GM18499 (cell line): ENCODE results near the gene SALL2.
"Not testable (repeated sequence)": the region's sequence is repeated elsewhere in the genome, so short reads cannot be mapped to it uniquely, and the experiment has no call there.

ENCODE experiments used
- ATAC-seq: cut with Tn5 transposase; IDR thresholded peaks from one replicate; pipeline ENCODE4 v1.9.1; 2021; ENCODE audit warnings: moderate number of reproducible peaks; ENCODE audit not compliant: insufficient read depth, unreplicated experiment

The SALL2 gene

DNA sequence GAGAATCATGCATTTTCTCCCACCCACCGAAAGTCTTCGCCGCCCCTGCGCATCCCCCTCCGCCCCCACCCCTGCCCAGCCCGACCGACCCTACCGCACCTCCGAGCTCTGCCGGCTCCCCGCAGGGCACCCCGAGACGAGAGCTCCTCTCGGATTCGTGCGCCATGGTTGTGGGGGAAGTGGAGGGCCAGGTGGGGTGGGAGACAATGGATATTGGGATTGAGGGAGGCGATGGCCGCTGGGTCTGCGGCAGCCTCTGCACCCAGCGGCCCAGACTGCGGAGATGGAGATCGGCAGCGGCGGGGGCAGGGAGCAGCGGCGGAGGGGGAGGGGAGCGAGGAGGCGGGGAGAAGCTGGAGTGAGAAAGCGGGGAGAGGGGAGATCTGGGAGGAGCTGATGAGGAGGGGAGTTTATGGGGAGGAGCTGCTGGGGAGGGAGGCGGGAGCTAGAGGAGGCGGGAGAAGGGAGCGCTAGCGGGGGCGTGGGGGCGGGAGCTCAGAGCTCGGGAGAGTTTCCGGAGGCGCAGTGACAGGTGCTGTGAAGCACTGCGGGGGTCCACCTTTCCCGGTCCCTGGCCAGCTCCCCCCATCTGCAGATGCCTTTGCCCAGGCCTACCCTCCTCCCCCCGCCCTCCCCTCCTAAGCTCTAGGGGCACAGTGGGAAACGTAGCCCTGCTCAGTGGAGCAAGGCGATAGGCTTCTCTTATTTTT is at the start of gene SALL2:
SALL2 (minus strand) TSS at position 385 of the 710 bp plus-strand sequence; CDS start at position 166, 219 bp downstream.
- no peak for ATAC-seq

DNA sequence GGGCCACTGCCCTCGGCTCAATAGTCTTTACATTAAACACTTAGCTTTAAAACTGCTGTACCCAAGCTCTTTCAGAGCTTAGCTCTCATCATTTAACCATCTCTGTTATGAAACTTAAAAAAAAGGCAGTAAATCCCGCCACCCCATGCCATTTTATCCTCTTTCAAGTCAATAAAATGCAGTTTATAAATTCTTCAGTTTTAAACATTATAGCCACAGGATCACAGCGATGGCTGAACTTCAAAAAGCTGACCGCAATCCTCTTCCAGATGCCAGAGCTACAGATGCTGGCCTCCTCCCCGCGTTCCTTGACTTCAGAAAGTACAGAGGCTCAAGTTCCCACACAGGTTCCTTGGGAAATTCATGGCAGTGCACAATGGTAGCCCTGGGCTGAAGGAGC is 49.5 kb upstream of the SALL2 start:
- ATAC-seq, result no peak

DNA sequence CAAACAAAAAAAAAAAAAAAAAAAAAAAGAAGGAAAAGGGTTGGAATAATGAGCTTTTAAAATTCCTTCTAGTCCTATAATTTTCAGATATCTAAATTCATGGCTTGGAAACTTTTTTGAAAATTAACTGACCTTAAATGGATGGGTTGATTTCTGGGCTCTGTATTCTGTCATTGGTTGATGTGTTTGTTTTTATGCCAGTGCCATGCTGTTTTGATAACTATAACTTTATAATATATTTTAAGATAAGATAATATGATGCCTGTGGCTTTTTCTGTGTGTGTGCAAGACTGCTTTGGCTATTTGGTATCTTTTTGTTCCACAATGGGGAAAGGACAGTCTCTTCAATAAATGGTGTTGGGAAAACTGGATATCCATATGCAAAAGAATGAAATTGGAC is 46.5 kb upstream of the SALL2 start:
- ATAC-seq, result no peak

DNA sequence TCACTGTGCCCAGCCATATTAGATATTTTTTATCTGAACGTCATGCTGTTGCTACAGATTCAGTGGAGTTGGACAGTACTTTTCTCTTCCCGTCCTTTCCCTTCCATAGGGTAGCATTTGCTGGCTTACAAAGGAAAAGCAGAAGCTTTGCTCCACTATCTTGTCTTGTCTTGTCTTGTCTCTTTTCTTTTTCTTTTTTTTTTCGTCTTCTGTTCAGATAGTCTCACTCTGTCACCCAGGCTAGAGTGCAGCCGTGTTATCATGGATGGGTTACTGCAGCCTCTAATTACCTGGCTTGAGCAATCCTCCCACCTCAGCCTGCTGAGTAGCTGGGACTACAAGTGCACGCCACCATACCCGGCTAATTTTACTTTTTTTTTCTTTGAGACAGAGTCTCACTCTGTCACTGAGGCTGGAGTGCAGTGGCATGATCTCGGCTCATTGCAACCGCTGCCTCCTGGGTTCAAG is 32.6 kb upstream of the SALL2 start:
- ATAC-seq, result no peak

DNA sequence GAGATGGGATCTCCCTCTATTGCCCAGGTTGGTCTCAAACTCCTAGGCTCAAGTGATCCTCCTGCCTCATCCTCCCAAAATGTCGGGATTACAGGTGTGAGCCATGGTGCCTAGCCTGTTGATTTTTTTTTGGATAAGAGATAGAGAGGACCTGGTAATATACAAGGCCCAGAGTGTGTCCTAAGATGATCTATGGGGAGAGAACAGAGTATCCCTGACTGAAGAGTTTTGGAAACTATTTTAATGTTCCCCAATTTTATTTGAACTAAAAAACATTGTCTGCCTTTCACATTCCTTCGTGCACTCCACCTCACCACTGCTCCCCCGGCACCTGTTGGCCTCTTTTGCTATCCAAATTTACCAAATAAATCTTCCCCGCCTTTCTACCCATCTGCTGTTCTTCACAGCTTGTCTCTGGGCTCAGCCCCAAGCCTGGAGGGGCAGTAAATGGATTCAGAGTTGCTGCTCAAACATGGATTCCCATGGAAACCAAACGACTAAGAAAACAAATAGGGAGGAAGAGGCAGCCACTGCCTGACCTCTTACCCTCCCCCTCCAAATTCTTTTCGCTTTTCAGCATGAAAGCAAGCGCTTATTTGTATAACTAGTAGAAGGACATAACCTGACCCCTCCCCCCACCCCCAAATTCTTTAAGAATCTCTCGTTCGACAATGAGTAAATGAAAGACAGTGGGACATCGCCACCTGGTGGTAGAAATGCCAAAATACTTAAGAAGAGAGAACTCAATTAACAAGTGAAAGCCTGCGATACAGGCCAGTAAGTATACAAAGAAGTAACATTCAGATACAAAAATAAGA is 31.1 kb upstream of the SALL2 start:
- ATAC-seq, result no peak

DNA sequence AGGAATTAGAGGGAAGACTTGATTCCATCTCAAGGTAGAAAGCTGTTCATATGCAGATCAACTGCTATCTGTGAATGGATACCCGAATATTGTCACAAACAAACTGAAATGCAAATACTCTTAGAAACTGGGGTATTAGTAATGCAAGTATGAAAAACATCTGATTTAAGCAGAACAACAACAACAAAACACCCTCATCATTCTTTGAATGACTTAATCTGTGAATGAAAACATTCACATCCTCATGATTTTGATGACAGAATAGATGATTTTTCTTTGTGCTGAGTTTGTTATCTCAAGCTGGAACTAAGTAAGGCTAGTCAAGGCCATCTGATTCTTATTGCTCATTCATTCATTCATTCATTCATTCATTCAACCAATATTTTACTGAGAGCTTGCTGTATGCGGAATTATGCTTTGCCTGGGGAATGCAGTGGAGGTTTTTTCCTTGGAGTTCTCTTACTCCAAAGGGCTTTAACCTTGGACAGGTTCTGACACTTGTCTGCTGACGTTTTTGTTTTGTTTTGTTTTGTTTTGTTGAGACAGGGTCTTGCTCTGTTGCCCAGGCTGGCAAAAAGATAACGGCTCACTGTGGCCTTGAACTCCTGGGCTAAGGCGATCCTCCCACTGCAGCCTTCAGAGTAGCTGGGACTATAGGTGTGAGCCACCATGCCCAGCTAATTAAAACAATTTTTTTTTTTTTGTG is 30.4 kb upstream of the SALL2 start:
- ATAC-seq, result no peak

DNA sequence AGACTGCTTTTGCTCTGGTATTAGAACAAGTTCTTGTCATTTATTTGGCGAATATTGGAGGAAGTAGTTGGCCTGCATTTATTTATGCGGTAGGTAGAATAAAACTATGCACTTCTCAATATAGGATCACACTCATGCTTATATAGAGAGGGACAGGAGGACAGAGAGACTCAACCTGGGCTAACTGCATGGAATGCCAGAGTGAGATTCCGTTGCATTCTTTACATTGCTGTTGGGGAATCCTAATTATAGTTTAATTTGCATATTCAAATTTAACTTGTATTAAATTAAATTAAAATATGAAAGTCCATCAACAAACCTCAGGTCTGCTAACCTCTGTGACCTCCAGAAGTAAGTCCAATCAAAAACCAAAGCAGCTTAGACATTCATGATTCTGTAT is 27.1 kb upstream of the SALL2 start:
- ATAC-seq, result no peak

DNA sequence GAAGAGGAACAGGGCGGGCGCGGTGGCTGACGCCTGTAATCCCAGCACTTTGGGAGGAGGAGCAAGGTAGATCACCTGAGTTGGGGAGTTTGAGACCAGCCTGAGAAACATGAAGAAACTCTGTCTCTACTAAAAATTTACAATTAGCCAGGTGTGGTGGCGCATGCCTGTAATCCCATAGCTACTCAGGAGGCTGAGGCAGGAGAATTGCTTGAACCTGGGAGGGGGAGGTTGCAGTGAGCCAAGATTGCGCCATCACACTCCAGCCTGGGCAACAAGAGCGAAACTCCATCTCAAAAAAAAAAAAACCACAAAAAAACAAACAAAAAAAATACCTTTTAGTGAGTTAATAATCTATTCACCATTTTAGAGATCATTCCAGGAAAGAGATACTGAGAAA is 18.4 kb upstream of the SALL2 start:
- not testable (repeated sequence) for ATAC-seq

DNA sequence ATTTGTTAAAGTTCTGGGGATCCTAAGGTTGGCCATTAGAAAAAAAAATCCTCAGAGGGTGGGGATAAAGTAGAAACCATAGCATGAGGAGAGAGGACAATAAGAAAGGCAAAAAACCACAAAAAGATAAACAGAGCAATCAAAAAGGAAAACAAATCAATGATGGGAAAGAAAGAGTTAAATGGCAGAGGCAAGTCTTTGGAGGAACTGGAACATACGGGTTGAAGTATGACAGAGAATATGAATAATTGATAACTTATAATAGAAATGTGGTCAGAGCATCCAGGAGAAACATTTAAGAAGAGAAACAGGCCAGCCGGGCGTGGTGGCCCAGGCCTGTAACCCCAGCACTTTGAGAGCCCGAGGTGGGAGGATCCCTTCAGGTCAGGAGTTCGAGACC is 17.8 kb upstream of the SALL2 start:
- no peak for ATAC-seq

DNA sequence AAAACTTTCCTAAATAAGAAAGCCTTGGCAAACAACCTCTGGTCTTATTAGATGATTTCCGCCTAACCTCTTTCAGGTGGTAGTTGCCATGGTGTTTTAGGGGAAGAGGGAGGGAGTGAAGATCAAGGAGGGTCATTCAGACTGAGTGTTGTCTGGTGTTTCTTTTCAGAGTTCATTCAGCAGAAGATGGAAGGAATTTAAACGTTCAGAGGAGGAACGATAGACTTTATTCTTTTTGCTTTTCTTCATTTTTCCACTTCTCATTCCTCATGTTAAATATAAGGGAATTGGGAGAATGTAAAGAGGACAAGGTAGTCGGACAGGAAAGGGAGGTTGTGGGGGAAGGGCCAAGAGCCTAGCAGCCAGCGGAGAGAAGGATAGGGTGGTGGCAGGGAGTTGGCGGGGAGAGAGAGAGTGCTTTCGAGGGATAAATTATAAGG is 17.4 kb upstream of the SALL2 start:
- ATAC-seq, result no peak

DNA sequence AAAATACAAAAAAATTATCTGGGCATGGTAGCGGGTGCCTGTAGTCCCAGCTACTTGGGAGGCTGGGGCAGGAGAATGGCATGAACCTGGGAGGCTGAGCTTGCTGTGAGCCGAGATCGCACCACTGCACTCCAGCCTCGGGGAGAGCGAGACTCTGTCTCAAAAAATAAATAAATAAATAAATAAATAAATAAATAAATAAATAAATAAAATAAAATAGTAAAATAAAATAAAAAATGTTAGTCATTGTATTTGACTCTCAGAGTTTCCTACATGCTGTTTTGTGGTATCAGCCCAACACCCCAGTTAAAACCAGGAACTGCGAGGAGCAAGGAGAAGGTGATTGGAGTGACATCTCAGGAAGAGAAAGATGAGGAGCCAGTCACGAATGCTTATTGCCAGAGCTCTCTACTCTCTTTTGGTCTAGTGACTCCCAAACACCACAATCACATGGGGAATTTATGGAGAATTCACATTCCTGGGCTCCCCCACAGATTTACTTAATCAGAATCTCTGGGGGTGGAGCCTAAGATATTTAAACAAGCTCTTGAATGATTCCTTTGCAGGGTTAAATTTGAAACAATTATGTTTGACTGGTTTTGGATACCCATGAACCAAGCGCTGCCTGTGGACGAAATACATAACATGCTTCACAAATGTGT is 15.4 kb upstream of the SALL2 start:
- ATAC-seq, result no peak

DNA sequence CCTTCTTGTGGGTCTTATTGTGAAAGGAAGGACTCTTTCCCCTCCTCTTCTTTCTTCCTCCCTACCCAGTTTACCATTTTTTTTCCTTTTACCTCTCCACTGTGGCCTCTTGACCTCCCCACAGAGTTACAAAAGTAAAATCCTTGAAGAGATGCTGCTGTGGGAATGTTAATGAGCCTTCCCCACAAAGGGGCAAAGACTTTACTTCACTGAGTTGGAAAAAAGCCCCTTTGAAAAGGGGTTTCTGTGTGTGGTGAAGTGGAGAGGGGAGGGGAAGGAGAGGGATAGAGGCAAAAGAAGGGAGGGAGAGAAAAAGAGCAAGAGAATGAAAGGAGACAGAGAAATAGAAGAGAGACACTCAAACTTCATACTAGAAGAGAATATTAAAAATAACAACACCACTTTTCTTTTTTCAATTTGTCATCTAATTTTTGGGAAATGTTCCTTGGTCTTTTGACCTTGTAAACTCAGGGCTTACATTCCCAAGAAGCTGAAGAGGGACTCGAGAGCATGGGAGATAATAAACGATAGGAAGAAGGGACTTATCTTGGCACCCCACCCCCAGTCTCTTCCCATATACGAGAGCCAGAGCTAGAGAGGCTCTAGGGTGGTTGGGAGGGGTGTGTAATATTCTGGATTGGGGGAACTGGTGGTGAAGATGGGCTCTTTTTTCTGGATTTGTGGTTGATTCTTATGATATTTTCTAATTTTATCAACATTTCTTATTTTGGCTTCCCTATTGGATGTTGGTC is 13.2 kb upstream of the SALL2 start:
- ATAC-seq, result no peak

DNA sequence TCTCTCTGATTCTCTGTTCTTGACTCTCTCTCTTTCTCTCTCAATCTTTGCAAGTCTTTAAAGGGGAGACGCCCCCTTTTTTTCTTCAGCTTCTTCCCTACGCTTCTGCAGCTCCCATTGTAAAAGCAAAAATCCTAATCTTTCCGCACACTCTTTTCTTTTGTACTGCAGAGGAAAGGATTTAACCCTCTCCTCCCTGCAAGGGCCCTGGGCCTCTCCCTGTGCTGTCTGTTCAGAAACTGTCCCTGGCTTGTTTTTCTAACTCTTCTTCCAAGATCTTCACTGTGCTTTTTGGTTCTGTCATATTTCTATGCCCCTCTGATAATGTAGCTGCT is 10.9 kb upstream of the SALL2 start:
- ATAC-seq, result no peak

DNA sequence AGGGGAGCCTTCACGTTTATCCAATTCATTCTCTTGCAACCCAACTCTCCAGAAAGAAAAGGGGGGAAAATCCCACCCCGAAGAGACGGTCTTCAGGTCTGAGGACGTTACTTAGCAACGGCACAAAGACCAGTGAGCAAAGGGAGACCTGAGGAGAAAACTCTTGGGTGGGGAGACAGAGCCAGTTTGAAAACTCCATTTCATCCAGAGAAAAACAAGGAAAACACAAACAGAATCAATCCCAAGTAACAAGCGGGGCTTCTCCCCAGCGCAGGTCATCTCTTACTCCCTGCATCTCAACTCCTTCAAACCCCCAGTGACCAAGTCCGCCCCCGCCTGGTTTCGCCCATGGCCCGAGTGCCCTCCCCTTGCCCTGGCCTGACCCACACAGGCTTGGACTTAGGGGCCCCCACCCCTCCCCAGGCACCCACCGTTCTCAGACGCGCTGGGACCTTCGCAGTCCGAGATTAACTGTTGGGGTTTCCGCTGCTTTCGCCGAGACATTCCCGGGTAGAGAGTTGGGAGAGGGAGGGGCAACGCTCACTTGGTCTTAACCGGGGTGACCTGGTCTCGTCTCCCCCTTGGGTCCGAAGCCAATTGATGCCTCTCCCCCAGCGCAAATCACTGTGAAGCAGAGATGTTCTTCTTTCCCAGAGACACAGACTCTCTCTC is 10.4 kb upstream of the SALL2 start:
- ATAC-seq, result no peak

DNA sequence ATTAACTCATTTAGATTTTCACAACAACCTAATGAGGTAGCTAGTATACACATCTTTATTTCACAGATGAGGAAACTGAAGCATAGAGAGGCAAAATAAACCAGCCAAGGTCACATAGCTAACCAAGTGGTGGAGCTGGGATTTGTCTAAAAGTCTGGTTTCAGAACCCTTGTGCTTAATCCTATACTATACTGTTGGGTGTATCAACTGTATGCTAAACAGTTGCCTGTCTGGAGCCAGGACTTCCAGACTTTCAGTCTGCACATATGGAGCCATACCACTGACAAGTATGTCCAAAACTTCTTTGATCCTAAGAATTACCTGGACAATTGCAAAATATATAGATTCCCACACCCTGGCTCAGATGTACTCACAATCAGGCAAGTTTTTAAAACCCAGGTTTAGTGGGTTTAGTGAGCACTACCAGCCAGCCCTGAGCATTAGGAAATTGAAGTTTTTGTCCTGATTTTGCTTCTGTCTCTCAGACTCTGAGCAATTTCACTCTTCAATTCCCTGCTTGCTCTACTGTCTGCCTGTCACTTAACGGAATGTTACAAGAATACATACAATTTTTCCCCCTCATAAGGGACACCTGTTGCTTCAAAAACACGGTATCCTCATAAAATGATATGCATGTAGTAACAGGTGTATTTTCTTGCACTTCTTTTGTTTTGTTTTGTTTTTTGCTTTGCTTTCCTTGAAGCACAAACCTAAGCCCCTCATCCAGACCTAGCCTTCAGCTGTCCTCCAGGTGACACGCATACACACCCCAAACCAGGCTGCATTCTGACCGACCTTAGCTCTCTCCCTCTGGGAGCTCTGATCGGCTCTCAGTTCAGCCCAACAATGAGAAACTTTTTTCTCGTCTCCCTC is 9.6 kb upstream of the SALL2 start:
- ATAC-seq, result no peak

DNA sequence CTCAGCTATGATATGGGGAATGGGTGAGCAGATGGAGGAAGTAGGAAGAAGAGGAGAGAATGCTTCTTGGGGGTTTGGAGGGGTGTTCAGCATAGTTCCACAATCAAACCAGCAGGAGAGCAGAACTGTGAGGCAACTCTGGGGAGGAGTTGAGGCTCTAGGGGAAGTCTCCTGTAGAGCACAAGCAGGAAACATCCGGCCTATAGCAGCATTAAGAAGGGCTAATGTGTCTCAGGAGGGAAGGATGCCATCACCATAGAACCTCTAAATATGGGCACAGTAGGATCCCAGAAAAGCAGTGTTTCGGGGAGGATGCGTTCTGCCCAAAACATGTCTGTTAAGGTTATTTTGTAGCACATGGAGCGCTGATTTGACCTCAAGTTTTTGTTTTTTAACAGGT is 8.4 kb upstream of the SALL2 start:
- no peak for ATAC-seq

DNA sequence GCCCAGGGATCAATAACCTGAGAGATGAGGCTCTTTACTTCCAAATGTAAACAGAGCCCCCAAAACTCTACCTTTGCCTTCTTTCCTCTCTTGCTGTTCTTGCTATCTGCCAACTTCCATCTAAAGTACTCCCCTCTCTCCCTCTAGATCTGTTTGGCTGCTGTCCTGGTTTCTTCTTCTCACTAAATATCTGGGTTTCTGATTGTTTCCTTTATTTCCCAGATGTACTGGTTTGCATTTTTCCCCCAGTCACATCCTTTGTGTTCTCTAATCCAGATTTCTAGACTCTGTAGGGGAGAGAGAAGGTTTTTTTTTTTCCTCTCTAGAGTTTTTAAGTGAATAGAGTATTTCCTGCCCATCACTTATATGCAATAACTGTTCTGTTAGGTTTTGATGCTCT is 7.1 kb upstream of the SALL2 start:
- no peak for ATAC-seq

DNA sequence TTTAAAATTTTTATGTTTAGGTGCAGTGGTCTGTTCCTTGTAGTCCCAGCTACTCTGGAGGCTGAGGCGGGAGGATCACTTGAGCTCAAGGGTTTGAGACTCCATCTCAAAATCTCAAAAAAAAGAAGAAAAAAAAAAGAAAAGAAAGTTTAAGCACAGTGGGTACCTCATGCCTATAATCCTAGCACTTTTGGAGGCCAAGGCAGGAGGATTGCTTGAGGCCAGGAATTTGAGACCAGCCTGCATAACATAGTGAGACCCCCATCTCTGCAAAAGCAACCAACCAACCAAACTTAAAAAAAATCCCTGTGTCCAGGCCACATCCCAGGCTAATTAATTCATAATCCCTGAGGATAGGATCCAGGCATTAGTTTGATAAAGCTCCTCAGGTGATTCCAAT is 3.4 kb upstream of the SALL2 start:
- ATAC-seq, result no peak
